Stromal cell of bone marrow (primary cell): ENCODE data around the gene SAMD11.
A peak's percentile ranks its signal among the peaks of the same experiment; 100 is the strongest.
"Not testable (repeated sequence)": the region's sequence is repeated elsewhere in the genome, so short reads cannot be mapped to it uniquely, and the experiment has no call there.

Experiments
- DNase-seq: peaks from one replicate; pipeline ENCODE4 v3.0.0-alpha.2; 2012; ENCODE audit warnings: low read depth

Gene SAMD11

GRCh38 chr1:923131-923990, at the start of gene SAMD11:
TSS of gene SAMD11 (plus strand) at chr1:923923. CDS start at chr1:924432, 509 bp downstream.
- peak; percentile 79 for DNase-seq

DNA sequence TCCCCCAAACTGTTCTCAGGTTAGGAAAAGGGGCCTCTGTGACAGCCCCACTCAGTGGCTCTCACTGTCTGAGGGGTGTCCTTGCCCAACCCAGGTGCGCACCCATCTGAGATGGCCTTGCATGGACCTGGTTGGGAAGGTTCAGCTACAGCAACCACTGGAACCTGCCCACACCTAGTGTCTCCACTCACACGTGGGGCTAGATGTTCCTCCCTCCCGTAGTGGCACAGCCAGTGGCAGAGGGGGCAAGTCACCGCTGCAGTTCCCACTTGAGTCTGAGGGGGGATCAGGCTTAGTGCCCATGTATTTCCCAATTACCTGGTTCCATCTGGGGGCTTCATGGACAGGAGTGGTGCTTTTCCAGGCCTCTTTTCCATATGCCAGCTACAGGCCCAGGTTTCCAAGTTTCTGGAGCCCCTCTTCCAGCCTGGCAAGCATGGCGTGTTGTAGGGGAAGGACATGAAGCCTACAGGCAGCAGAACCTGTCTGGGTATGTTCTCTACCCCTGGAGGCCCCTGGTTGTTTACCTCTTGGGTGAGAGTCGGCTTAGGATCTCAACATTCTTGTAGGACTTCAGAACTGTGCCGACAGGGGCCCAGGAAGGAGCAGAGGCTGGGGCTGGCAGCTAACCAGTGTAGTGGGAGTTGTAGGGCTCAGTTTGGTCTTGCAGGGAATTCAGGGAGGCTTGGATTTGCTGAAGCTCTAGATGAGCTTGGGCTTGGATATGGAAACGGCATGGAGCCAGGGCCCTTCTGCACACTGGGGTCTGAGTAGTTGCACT, 47.1 kb upstream of the SAMD11 start:
- not testable (repeated sequence) for DNase-seq

GRCh38 chr1:877209-877986, 46.3 kb upstream of the SAMD11 start:
- not testable (repeated sequence) for DNase-seq

- not testable (repeated sequence) for DNase-seq
Observed at GRCh38 chr1:880511-880910, 43.2 kb upstream of the SAMD11 start.

- not testable (repeated sequence) for DNase-seq
Observed at GRCh38 chr1:880915-881314, 42.8 kb upstream of the SAMD11 start.

DNA sequence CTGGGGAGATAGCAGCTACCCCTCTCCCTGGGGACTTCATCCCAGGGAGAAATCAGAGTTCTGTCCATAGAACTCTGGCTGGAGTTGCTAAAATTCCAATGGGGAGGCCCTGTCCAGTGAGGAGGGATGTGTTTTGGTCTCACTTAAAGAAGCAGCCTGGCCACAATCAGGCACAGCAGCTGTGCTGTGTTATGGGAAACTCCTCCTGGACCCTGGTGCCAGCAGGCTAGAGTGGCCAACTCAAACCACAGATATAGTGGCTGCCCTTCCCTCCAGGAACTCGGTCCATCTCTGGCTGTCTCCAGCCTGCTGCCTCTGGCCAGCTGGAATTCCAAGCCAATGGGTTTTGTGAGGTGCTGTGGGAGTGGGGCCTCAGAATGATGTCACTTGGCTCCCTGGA, 37.4 kb upstream of the SAMD11 start:
- no peak for DNase-seq

GRCh38 chr1:886760-887159, 37.0 kb upstream of the SAMD11 start:
- no peak for DNase-seq

DNA sequence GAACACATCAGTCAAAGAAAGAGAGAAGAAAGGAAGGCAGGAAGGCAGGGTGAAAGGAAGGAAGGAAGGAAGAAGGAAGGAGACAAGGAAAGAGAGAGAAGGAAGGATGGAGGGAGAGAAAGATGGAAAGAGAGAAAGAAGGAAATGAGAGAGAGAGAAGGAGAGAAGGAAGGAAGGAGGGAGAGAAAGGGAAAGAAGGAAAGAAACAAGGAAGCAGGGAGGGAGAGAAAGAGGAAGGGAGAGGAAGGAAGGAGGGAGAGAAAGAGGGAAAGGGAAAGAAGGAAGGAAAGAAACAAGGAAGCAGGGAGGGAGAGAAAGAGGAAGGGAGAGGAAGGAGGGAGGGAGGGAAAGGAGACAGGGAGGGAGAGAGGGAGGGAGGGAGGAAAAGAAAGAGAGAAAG, 35.4 kb upstream of the SAMD11 start:
- DNase-seq = no peak

DNA sequence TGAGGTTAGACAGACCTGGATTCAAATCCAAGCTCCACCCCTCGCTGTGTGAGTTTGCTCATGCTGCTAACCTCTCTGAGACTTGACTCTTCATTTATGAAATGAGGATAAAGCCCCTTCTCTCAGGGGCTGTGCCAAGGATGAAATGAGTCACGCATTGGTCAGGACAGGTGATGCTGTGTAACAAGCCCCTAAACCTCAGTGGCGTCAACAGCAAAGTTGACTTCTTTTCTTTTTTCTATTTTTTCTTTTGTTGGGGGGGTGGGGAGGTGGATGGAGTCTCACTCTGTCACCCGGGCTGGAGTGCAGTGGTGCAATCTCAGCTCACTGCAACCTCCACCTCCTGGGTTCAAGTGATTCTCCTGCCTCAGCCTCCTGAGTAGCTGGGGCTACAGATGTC, 33.9 kb upstream of the SAMD11 start:
- DNase-seq = not testable (repeated sequence)

- DNase-seq = not testable (repeated sequence)
Observed at GRCh38 chr1:890234-890633, 33.5 kb upstream of the SAMD11 start.

- no peak for DNase-seq
Observed at GRCh38 chr1:890661-891060, 33.1 kb upstream of the SAMD11 start.

- DNase-seq = no peak
Observed at GRCh38 chr1:897226-897625, 26.5 kb upstream of the SAMD11 start.

DNA sequence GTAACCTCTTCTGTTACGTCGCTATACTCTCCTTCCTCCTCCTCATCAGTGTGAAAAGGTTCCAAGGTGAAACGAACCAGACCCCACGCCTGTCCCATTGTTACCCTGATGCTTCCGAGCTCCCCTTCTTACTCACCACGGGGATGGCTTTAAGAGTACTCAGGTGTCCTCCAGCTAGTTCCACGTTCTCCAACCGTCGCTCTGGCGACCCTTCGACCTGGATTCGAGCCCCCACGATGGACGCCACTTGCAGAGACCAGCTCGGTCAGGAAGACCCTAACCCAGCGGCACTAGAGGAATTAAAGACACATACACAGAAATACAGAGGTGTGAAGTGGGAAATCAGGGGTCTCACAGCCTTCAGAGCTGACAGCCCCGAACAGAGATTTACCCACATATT, 25.8 kb upstream of the SAMD11 start:
- not testable (repeated sequence) for DNase-seq

- DNase-seq = no peak
Observed at GRCh38 chr1:899636-900317, 23.9 kb upstream of the SAMD11 start.

DNA sequence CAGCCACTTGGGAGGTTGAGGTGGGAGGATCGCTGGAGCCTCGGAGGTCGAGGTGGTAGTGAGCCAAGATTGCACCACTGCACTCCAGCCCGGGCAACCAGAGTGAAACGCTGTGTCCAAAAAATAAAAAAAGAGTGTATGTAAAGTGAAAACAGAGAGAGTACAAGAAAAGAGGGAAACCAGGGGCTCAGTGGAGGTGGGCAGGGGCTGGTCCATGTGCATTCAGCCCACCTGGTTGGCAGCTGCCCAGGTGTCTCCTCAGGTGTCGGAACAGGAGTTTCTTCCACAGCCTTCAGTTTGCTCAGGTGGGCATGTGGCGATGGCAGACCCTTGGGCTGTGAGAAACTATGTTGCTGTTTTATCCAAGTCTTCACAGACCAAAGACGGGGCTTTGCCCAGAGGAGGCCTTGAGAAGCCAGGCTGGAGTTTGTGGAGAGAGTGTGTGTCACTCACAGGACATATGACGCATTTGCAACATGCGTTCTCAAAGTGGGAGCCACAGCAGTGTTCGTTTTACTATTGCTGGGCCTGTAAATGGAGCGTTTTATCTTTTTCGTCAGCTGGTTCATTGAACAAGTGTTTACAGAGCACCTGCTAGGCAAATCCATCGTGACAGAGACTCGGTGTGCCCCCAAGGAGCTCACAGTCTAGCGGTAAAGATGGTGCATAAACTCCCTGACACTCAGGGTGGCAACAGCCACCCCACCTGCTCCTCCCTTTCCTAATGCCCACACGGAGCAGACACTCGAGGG, 22.4 kb upstream of the SAMD11 start:
- DNase-seq = no peak

DNA sequence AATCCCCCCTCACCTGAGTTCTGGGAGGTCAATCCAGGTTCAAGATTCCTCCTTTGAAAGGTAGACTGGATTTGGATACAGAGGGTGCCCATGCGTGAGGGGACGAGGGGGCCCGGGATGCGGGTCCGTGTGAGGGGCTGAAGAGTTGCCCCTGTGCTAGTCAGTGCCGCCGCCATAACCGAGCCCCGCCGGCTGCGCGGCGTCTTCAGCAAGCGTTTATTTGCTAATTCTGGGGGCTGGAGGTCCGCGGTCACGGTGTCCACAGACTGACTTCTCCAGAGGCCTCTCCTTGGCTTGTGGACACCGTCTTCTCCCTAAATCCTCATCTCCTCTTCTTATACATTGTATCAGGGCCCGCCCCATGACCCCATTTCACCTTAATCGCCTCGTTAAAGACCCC, 20.9 kb upstream of the SAMD11 start:
- no peak for DNase-seq

- no peak for DNase-seq
Observed at GRCh38 chr1:903305-903704, 20.4 kb upstream of the SAMD11 start.

DNA sequence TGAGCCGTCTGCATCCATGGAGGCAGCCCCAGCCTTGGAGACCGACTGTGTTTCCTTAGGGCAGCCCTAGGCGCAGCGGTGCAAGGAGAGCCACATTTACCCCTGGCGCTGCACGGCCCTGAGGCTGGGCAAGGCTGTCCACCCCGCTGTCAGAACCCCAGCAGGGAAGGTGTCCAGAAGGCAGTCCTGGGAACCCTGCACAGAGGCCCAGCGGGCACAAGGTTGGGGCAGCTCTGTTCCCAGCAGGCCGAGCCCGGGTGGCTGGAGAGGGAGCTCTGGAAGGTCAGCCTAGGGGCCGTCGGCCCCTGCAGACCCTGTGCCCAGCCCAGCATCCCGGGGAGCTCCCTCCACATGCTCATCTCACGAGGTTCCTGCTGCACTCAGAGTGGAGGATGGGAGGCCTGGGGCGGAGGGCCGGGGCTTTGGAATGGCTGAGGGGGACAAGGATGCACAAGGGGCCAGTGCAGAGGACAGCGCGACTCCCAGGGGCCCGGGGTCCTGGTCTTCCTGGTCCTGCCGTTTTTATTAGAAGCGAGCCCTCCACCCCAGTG, 19.9 kb upstream of the SAMD11 start:
- no peak for DNase-seq

GRCh38 chr1:904310-904950, 19.3 kb upstream of the SAMD11 start:
- peak; percentile 67 for DNase-seq

DNA sequence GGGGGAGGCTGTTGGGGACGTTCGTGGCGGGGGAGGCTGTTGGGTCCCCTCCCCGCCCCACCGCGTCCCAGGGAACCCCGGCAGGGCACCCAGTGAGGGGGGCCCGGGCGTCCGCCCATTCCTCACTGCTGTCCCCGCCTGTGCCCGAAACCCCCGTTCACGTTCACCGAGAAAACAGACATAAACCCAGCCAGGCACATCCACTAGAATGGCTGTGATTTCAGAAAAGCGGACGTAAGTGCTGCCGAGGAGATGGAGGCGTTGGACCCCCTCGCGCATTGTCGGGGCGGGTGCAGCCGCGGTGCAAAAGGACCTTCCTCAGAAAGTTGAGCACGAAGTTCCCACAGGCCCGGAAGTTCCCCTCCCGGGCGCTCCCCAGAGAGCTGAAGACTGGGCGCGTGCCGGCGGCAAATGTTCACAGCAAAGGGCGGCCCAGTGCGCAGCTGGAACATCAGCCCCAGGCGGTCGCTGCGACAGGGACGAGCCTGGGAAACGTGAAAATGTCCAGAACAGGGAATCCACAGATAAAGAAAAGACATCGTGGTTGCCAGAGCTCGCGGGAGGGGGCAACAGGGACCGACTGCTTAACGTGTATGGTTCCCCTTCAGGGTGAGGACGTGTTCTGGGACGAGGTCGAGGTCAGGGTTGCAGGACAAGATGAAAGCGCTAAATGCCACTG, 18.5 kb upstream of the SAMD11 start:
- DNase-seq = no peak
